Bone marrow (tissue), 2 donors: Measurements from ENCODE around the gene CTNS.
"Not testable (repeated sequence)": the region's sequence is repeated elsewhere in the genome, so short reads cannot be mapped to it uniquely, and the experiment has no call there.

Source experiments
- DNase-seq, 2 donors: peaks; one replicate each; lab custom pipeline; 2025; lab: John Stamatoyannopoulos, UW

CTNS gene

GRCh38 chr17:3685174-3685573 lies 48.6 kb downstream of the CTNS start:
- no peak for DNase-seq

DNA sequence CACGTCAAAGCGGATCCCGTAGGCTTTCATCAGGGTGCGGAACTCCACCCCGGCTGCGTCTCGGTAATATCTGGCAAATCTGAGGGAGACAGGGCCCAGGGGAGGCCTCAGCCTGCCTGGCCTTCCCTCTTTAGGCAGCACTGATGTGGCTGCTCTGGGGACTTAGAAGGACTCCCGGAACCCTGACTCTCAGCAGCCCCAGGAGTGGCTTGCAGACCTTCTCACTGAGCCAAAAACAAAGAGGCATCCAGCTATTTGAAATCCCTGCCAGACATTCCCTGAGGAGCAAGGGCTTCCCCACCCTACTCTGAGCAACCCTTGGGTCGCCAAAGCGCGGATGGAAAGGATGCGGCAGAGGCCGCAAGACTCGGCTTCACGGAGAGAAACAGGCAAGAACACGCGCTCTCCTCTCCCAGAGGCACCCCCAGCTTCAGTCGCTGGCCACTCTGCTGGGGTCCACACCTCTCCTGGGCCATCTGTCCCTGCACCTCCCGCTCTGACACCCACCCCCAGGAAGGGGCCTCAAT lies 51.5 kb downstream of the CTNS start:
- DNase-seq = no peak

GRCh38 chr17:3688852-3689261 lies 52.3 kb downstream of the CTNS start:
- DNase-seq = no peak

DNA sequence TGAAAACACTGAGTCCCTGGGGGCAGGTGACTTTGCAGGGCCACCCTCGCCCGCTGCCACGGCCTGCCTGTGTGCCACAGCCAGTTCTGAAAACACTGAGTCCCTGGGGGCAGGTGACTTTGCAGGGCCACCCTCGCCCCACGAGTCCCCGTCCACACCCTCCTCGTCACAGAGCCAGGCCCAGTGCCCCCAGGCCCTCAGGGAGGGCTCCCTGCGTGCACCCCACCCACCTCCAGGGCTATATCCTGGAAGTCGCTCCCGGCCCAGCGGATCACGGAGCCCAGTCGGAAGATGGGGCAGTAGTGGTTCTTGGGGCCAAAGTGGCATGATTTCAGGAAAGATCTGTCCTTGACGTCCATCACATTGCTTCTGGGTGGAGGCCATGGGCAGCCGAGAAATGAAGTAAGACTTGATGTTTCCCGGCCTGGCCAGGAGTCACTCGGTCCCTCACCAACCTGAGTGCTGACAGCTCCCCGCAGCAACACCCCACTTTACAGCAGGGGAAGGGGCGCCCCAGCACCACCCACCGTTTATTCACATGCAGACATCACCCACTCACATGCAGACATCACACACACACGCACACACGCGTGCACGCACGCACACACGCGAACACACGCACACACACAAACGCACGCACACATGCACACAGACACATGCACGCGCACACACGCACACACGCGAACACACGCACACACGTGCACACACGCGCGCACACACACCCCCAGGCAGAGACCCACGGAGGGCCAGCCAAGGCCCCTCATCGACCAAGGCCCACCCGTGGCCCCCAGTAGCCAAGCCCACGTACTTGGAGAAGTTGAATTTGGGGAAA lies 52.9 kb downstream of the CTNS start:
- no peak for DNase-seq

DNA sequence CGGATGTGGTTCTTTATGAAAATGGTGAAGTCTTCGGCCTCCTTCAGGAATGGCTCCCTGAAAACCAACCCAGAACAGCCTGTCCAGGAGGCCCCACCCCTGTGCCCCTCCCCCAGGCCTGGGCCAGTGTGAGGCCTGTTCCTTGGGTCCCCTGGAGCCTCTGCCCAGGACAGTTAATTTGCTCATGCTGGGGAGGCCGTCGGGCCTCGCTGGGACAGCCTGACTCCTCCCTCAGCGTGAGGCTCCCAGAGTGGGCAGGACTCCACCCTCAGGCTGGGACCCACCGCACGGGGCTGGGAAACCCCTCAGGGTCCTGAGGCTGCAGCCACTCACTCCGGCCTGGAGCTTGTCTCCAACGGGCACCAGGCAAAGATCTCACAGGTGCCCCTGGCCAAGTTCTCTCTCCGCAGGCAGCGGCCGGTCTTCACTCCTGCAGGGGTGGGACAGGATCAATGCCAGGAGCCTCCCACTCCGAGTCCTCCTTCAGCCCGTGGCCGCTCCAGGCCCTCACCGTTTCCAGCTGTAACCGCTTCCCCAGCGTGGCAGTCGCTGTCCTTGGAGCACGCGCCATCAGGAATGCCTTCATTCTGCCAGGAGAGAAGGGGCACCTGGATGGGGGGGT lies 53.6 kb downstream of the CTNS start:
- DNase-seq = no peak

GRCh38 chr17:3691617-3692067 lies 55.1 kb downstream of the CTNS start:
- no peak for DNase-seq

- no peak for DNase-seq
Observed at GRCh38 chr17:3692346-3692745, 55.8 kb downstream of the CTNS start.

DNA sequence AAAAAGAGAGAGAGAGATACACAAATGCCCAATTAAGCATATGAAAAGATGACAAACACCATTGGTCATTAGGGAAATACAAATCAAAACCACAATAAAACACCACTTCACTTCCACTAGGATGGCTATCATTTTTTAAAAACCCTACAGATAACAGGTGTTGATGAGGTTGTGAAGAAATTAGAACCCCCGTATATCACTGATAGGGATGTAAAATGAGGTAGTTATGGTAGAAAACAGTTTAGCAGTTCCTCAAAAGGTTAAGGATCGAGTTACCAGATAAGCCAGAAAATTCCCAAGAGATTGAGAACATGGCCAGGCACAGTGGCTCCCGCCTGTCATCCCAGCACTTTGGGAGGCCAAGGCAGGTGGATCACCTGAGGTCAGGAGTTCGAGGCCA lies 56.6 kb downstream of the CTNS start:
- DNase-seq = no peak

- no peak for DNase-seq
Observed at GRCh38 chr17:3693829-3694231, 57.3 kb downstream of the CTNS start.

- no peak for DNase-seq
Observed at GRCh38 chr17:3695129-3695722, 58.7 kb downstream of the CTNS start.

DNA sequence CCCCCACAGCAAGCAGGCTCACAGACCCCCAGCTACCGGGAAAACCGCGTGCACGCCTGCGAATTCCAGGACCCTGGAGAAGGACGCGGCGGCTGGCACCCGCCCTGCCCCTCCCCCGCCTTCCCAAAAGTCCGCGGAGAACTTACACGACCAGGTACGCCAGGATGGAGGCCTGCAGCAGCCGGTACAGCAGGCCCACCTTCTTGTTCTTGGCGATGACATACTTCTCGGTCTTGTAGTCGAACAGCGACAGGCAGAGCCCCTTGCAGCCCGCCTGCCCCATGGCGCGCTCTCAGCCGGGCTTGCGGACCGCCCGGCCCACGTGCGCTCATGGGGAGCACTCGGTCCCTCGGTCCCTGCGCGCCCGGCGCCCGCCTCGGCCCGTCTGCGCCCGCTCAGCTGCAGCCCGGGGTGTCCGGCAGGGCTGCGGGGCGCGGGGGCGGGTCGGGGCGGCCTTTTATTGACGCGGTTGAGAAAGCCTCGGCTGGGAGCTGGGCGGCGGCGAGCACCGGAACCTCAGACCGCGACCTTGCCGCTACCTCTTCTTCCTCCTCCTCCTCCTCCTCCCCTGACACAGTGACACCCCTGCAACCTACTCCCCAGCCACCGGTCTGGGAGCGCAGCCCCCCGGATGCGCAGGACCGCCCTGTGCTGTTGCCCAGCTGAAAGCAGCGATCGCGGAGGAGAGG lies 59.3 kb downstream of the CTNS start, which contains the start of gene P2RX5:
Gene P2RX5 (minus strand): TSS at position 433 of the 689 bp plus-strand sequence. CDS start 150 bp downstream, at position 283.
- DNase-seq = peak in 1 of 2 donors; percentile 20

- DNase-seq = no peak
Observed at GRCh38 chr17:3697103-3697476, 60.5 kb downstream of the CTNS start.

DNA sequence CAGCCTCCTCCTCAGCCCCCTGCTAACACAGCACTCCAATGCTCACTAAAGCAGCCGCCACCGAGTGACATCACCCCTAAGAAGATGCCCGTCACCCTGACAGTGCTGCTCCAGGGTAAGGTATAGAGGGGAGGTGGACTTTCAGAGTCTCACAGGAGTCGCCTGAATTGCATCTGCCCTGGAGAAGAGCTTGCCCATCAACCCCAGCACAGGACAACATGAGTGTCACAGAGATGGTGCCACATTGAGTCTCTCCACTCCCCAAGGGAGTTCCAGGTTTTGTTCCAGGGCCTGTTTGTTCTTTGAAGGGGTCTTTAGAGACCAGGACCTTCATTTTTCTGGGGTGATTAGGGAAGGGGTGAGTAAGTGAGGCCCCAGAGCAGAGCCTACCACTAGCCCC lies 61.6 kb downstream of the CTNS start:
- no peak for DNase-seq

GRCh38 chr17:3699951-3700350 lies 63.4 kb downstream of the CTNS start:
- DNase-seq = no peak

DNA sequence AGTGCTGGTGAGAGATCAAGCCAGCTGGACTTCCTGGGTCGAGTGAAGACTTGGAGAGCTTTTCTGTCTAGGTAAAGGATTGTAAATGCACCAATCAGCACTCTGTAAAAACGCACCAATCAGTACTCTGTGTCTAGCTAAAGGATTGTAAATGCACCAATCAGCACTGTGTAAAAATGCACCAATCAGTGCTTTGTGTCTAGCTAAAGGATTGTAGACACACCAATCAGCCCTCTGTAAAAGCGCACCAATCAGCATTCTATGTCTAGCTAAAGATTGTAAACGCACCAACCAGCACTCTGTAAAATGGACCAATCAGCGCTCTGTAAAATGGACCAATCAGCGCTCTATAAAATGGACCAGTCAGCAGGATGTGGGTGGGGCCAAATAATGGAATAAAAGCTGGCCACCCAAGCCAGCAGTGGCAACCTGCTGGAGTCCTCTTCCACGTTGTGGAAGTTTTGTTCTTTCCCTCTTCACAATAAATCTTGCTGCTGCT lies 65.5 kb downstream of the CTNS start:
- not testable (repeated sequence) for DNase-seq

DNA sequence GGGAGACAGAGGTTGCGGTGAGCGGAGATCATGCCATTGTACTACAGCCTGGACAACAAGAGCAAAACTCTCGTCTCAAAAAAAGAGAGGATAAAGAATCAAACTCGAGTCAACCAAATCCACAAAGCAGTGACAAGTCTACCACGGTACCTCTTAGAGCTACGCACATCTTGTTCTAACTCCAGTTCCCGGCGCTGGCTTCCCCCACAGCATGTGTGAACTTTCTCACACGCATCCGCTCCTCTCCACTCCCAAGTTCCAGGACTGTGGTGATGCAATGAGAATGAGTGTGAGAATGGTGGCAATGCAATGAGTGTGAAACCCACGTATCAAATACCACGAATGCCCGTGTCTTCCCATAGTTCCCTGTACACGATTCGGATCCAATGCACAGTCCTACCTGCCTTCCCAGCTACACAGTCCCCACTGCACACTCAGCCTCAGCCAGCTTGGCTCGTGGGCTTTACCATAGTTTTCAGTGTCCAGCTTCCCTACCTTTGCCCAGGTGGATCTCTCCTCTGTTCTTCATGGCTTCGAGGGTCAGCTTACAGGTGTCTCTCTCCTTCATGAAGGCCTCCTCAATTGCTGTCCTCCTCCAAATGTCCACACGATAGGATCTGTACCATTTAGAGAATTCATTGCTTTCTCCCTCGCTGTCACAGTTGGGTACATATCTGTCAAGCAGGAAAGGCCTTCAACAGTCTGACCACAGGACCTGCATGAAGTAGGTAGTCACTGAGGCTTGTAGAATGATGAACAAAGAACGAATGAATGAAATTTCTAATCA lies 68.6 kb downstream of the CTNS start:
- DNase-seq = no peak

DNA sequence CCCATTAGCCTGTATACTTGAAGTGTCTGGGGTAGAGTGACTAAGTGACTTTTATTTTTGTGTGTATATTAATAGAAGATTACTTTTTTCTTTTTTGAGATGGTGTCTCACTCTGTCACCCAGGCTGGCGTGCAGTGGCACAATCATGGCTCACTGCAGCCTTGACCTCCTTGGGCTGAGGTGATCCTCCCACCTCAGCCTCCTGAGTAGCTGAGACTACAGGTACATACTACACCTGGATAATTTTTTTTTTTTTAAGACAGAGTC lies 69.1 kb downstream of the CTNS start:
- DNase-seq = not testable (repeated sequence)

DNA sequence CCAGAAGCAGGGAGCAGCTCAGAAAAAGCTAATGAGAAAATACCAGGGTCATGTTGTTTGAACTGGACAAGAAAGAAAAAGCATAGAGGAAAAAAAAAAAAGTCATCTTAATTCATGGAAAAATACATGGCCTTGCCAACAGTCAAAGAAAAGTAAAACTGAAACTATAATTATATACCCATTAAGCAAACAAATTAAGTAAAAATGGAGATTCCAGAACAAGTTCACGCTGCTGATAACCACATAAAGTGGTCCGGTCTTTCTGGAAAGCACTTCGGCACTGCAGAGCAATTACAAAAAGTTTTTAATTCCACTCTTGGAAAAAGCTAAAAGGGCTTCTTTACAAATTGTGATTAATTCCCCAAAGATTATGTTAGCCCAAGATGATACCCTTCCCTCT lies 71.8 kb downstream of the CTNS start:
- DNase-seq = no peak

GRCh38 chr17:3710951-3711383 lies 74.4 kb downstream of the CTNS start:
- peak; percentile 6 to 95 for DNase-seq
